ENCODE data around the gene SMAD3.

GRCh38 chr15:67102599-67102929, 37.2 kb downstream of the SMAD3 start:
- TF ChIP-seq POLR2A (IDR thresholded peaks at IDR 0.05), result no peak
- TF ChIP-seq, protein P1, sequence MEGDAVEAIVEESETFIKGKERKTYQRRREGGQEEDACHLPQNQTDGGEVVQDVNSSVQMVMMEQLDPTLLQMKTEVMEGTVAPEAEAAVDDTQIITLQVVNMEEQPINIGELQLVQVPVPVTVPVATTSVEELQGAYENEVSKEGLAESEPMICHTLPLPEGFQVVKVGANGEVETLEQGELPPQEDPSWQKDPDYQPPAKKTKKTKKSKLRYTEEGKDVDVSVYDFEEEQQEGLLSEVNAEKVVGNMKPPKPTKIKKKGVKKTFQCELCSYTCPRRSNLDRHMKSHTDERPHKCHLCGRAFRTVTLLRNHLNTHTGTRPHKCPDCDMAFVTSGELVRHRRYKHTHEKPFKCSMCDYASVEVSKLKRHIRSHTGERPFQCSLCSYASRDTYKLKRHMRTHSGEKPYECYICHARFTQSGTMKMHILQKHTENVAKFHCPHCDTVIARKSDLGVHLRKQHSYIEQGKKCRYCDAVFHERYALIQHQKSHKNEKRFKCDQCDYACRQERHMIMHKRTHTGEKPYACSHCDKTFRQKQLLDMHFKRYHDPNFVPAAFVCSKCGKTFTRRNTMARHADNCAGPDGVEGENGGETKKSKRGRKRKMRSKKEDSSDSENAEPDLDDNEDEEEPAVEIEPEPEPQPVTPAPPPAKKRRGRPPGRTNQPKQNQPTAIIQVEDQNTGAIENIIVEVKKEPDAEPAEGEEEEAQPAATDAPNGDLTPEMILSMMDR (IDR thresholded peaks at IDR 0.05), result no peak

Measured in body of pancreas (tissue), 4 donors.